ENCODE measurements around the gene NPHS2.
"Not testable (repeated sequence)": the region's sequence is repeated elsewhere in the genome, so short reads cannot be mapped to it uniquely, and the experiment has no call there.

The NPHS2 gene

DNA sequence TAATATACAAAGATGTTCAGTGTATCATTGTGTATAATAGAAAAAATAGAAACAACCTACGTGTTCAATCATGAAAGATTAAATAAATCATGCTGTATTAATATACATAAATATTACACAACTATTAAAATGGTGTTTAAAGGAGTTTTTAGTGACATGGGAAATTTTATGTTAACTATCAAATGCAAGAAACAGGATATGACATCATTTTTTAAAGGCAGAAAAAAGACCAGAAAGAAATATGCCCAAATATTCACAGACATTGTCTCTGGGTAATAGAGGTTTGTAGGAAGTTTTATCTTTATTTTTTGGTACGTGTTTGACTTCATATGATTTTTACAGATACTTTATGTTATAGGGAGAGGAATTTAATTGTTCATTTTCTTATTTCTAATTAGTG, 34.0 kb downstream of the NPHS2 start:
- no peak for DNase-seq
- no peaks in the 10 kb centered on the region; the same call in 1 of the 2 replicates for H3K9me3 ChIP-seq
- H3K4me3 ChIP-seq (ENCODE audit: low read depth, low read length), result no peak overlapping the region
- peaks cover 7% of the 10 kb centered on the region for H3K27me3 ChIP-seq
- TF ChIP-seq, protein P1, sequence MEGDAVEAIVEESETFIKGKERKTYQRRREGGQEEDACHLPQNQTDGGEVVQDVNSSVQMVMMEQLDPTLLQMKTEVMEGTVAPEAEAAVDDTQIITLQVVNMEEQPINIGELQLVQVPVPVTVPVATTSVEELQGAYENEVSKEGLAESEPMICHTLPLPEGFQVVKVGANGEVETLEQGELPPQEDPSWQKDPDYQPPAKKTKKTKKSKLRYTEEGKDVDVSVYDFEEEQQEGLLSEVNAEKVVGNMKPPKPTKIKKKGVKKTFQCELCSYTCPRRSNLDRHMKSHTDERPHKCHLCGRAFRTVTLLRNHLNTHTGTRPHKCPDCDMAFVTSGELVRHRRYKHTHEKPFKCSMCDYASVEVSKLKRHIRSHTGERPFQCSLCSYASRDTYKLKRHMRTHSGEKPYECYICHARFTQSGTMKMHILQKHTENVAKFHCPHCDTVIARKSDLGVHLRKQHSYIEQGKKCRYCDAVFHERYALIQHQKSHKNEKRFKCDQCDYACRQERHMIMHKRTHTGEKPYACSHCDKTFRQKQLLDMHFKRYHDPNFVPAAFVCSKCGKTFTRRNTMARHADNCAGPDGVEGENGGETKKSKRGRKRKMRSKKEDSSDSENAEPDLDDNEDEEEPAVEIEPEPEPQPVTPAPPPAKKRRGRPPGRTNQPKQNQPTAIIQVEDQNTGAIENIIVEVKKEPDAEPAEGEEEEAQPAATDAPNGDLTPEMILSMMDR (IDR thresholded peaks at IDR 0.05; ENCODE audit: low read depth, low read length), result no peak
- H3K4me1 ChIP-seq, result no peaks in the 10 kb centered on the region
- H3K36me3 ChIP-seq, result no peaks in the 10 kb centered on the region

DNA sequence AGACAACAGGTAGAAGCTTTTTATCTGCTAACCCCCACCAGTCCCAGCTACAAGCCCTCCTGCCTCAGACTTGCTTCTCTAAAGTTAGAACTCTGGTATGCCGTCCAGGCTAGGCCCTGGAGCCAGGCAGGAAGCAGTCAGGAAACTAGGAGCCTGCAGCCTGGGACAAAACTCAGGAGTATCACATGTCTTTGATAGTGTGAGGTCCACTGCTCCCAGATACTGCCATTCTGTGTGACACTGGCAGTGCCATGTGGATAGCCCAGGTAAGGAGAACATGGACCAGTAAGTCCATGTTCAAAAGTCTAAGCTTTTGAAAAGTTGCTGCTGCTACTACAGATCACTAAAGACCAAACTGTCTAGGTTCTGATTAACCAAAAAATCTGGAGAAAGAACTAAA, 45.4 kb downstream of the NPHS2 start:
- TF ChIP-seq, protein P1 (IDR thresholded peaks at IDR 0.05; ENCODE audit: low read depth, low read length), result no peak
- Histone ChIP-seq H3K27me3 (peaks cover 13% of the 10 kb centered on the region), H3K4me1 (no peaks in the 10 kb centered on the region), H3K36me3 (no peaks in the 10 kb centered on the region), H3K4me3 (ENCODE audit: low read depth, low read length) (no peak overlapping the region), H3K9me3 (no peaks in the 10 kb centered on the region; the same call in 1 of the 2 replicates)
- no peak for DNase-seq

DNA sequence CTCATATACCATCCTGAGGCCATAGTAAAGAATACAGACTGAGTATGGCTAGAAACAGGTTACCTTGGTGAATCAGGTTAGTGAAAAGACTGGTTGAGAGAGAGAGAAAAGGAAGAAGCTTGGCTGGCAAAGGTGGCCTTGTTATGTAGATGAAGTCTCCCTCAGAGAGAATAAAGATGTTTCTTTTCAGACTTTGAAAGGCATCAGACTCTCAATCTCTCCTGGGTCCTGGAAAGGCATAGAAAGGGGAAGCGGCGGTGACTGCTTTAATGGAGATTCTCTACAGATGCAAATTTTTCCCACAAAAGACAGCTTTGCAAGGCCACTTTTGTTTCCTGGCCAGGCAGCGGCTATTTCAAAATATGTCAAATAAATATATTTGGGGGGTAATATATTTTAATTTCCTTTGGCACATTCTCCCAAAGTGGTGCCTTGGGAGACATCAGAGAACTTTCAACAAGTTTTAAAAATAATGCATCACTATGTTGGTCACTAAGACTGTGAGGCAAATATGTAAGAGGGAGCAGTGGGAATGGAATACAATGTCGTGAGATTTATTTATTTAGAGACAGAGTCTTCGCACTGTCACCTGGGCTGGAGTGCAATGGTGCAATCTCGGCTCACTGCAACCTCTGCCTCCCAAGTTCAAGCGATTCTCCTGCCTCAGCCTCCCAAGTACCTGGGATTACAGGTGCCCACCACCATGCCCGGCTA, 46.1 kb downstream of the NPHS2 start:
- no peak overlapping the region for H3K4me3 ChIP-seq (ENCODE audit: low read depth, low read length)
- no peak for DNase-seq
- H3K36me3 ChIP-seq, result no peaks in the 10 kb centered on the region
- H3K4me1 ChIP-seq, result no peaks in the 10 kb centered on the region
- H3K9me3 ChIP-seq, result no peaks in the 10 kb centered on the region; the same call in 1 of the 2 replicates
- H3K27me3 ChIP-seq, result peaks cover 13% of the 10 kb centered on the region
- TF ChIP-seq, protein P1 (IDR thresholded peaks at IDR 0.05; ENCODE audit: low read depth, low read length), result no peak

DNA sequence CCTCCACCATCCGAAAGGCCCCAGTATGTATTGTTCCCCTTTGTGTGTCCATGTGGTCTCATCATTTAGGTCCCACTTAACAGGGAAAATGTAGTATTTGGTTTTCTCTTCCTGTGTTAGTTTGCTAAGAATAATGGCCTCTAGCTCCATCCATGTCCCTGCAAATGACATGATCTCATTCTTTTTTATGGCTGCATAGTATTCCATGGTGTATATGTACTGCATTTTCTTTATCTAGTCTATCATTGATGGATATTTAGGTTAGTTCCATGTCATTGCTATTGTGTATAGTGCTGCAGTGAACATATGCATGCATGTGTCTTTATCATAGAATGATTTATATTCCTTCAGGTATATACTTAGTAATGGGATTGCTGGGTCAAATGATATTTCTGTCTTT, 57.2 kb downstream of the NPHS2 start:
- not testable (repeated sequence) for DNase-seq; H3K36me3 ChIP-seq; H3K9me3 ChIP-seq; H3K4me3 ChIP-seq (ENCODE audit: low read depth, low read length); H3K4me1 ChIP-seq; H3K27me3 ChIP-seq

DNA sequence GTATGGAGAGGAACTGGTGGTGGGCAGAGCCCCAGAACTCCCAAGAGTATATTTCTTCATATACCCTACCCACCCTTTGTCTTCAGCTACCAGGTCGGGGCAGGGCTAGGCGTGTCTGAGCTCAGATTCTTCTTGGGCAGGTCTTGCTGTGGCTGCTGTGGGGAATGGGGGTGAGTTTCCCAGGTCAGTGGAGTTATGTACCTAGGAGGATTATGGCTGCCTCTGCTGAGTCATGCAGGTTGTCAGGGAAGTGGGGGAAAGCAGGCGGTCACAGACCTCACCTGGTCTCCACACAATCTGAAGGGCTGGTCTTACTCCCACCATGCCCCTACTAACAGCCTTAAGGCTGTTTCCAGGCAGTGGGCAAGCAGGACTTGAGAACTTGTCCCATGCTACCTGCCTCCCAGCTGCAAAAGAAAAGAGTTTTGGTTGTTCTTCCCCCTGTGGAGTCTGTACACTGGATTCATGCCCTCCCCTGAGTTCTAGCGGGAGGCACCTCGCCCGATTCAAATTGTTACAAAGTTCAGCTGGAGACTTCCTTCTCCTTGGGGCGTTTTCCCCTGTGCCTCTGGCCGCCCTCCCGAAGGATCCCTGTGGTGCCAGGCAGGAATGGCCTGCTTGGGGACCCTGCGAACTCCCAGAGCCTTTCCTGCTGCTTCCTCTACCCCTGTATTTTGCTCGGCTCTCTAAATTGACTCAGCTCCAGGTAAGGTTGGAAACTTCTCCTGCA, 58.6 kb downstream of the NPHS2 start:
- no peaks in the 10 kb centered on the region for H3K9me3 ChIP-seq
- no peaks in the 10 kb centered on the region for H3K4me1 ChIP-seq
- H3K4me3 ChIP-seq (ENCODE audit: low read depth, low read length), result no peak overlapping the region
- DNase-seq, result no peak
- TF ChIP-seq, protein P1 (IDR thresholded peaks at IDR 0.05; ENCODE audit: low read depth, low read length), result no peak
- H3K36me3 ChIP-seq, result no peaks in the 10 kb centered on the region
- peaks cover 6% of the 10 kb centered on the region; the same call in 1 of the 2 replicates for H3K27me3 ChIP-seq

DNA sequence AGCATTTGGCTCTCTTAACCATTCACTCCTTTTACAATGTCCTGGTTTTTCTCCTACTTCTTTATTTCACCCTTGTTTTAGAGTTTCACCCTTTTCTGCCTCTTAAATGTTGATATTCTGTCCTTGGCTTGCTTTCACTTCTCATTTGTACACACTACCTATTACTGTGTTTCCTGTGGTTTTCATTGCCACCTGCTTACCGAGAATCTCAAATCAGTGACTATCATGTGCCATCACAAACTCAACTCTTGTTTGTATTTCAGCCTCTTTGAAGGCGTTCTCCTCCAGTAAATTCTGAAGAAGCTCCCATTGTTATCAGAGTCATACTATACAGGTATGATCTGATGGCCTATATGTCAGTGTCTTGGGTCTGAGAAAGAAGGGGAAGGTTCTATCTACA, 65.7 kb downstream of the NPHS2 start:
- Histone ChIP-seq H3K27me3 (peaks cover 13% of the 10 kb centered on the region), H3K9me3 (no peaks in the 10 kb centered on the region), H3K4me3 (ENCODE audit: low read depth, low read length) (no peak overlapping the region), H3K4me1 (no peaks in the 10 kb centered on the region), H3K36me3 (no peaks in the 10 kb centered on the region)
- TF ChIP-seq, protein P1 (IDR thresholded peaks at IDR 0.05; ENCODE audit: low read depth, low read length), result no peak
- DNase-seq, result no peak
